Thyroid gland (tissue), 4 donors: ENCODE data around the gene THSD7A.

Experiments
- POLR2A ChIP-seq, 2 donors: fragments of 450-650 bp; IDR thresholded peaks; one replicate each; pipeline ENCODE4 v1.6.1; 2017; ENCODE audit warnings: antibody characterized with exemption in 2 of 2, mild to moderate bottlenecking in 2 of 2, moderate library complexity in 1 of 2
- TF ChIP-seq, protein P1 (sequence below), 6 experiments: fragments of 200-600 bp in 3 of 6; fragments of 450-650 bp in 3 of 6; sonication (generic) in 3 of 6; IDR thresholded peaks; one replicate each; pipeline ENCODE4 v1.5.1; 2016 to 2019; ENCODE audit warnings: antibody characterized with exemption in 6 of 6, mild to moderate bottlenecking in 2 of 6, inconsistent platforms in 1 of 6, moderate library complexity in 1 of 6

DNA sequence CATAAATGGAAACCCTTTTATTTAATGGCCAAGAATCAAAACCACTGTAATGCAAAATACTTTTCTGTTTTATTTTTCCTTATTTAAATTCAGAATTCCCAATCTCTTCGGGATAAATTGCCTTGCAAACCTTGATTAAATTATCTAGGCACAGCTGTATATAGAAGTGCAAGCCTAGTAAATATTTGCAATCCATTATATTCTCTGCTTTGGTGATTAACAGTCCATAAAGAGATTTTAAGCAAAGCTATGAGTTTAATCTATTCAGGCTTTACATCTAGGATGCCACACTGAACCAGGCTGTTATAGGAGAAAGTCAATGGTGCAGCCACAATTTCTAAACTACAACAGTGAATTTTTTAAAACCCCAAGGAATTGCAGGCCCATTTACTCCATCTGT, 43.6 kb upstream of the THSD7A start:
- TF ChIP-seq, protein P1, sequence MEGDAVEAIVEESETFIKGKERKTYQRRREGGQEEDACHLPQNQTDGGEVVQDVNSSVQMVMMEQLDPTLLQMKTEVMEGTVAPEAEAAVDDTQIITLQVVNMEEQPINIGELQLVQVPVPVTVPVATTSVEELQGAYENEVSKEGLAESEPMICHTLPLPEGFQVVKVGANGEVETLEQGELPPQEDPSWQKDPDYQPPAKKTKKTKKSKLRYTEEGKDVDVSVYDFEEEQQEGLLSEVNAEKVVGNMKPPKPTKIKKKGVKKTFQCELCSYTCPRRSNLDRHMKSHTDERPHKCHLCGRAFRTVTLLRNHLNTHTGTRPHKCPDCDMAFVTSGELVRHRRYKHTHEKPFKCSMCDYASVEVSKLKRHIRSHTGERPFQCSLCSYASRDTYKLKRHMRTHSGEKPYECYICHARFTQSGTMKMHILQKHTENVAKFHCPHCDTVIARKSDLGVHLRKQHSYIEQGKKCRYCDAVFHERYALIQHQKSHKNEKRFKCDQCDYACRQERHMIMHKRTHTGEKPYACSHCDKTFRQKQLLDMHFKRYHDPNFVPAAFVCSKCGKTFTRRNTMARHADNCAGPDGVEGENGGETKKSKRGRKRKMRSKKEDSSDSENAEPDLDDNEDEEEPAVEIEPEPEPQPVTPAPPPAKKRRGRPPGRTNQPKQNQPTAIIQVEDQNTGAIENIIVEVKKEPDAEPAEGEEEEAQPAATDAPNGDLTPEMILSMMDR (IDR thresholded peaks at IDR 0.05), result no peak
- TF ChIP-seq POLR2A (IDR thresholded peaks at IDR 0.05), result no peak
